ENCODE measurements around the gene SMIM38. TPM values are rescaled to one million over a fixed set of nuclear protein-coding genes. Genes with fewer than 3 reads are reported as not detected.

The SMIM38 gene
- total and polyA plus RNA-seq, 3 experiments from 2014 or later: 1.4 to 1.8 TPM; not detected in 1

DNA sequence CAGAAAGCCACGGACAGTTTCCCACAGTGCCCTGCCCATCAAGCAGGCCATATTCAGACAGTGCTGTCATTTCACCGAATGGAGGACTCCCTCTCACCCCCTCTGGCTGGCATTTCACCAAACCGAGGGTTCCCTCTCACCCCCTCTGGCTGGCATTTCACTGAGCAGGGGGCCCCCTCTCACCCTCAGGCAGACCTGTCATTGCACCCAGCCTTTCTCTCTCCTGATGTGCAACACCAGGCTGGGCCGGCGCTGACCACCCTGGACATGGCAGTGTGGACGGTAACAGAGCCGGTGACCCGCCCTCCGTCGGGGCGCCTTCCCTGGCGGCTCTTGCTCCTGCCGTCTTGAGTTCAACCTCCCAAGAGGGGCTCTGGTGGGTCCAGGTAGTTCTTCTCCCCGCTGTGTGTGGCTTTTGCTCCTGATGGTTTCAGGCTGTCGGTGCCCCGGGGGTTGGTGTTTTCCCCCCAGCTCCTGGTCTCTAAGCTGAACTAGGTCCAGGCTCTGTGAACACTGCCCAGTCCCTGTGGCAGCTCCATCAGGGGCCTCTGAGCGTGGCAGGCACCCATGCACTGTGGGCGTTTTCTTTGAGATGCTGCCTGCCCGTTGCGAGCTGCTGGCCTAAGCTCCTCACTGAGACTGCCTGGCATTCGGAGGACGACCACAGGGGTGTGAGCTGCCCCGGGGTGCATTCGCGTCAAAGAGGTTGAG, 46.9 kb downstream of the SMIM38 start:
- Mint-ChIP-seq H3K4me1 (no peaks in the 10 kb centered on the region), H3K4me3 (no peak overlapping the region), H3K27me3 (peaks cover 4 to 5% of the 10 kb centered on the region in 2 donors), H3K36me3 (no peaks in the 10 kb centered on the region), H3K27ac (no peak overlapping the region), H3K9me3 (no peaks in the 10 kb centered on the region)
- Histone ChIP-seq H3K36me3 (ENCODE audit: insufficient read depth, low read length) (no peaks in the 10 kb centered on the region), H3K4me1 (ENCODE audit: insufficient read depth, low read length) (no peaks in the 10 kb centered on the region), H3K9me3 (ENCODE audit: low read length) (no peaks in the 10 kb centered on the region), H3K27ac (ENCODE audit: low read depth, low read length) (no peak overlapping the region), H3K4me3 (ENCODE audit: low read length) (no peak overlapping the region), H3K27me3 (ENCODE audit: insufficient read depth, low read length, poor library complexity, severe bottlenecking) (no peaks in the 10 kb centered on the region)
- CTCF ChIA-PET: no interaction called here
- no peak for DNase-seq
- POLR2A ChIA-PET: no interaction called here

DNA sequence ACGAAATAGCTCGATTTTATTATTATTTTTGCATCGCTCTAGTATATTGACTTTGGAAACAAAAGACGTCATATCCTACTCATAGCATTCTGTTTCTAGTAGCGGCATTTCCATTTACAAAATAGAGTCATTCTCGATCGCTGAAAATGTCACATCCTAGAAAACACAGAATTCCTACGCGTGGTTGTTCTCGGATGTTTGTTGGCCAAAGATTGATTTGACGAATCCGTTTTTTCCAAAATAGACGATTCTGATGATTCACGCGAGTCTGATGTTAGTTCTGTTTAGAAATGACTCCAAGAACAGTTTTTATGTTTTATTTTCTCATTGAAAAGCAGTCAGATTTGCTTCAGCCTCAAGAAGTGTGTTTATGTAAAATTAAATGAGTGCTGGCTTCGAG, 47.6 kb downstream of the SMIM38 start:
- Histone ChIP-seq H3K4me1 (ENCODE audit: insufficient read depth, low read length) (no peaks in the 10 kb centered on the region), H3K27ac (ENCODE audit: low read depth, low read length) (no peak overlapping the region), H3K36me3 (ENCODE audit: insufficient read depth, low read length) (no peaks in the 10 kb centered on the region), H3K27me3 (ENCODE audit: insufficient read depth, low read length, poor library complexity, severe bottlenecking) (no peaks in the 10 kb centered on the region), H3K4me3 (ENCODE audit: low read length) (no peak overlapping the region), H3K9me3 (ENCODE audit: low read length) (no peaks in the 10 kb centered on the region)
- POLR2A ChIA-PET: no interaction called here
- no peak for DNase-seq
- H3K4me3 Mint-ChIP-seq: no peak overlapping the region
- H3K9me3 Mint-ChIP-seq: no peaks in the 10 kb centered on the region
- CTCF ChIA-PET: no interaction called here
- H3K27me3 Mint-ChIP-seq: peaks cover 5 to 7% of the 10 kb centered on the region in 2 donors
- H3K4me1 Mint-ChIP-seq: no peaks in the 10 kb centered on the region
- no peaks in the 10 kb centered on the region for H3K36me3 Mint-ChIP-seq
- H3K27ac Mint-ChIP-seq: no peak overlapping the region

DNA sequence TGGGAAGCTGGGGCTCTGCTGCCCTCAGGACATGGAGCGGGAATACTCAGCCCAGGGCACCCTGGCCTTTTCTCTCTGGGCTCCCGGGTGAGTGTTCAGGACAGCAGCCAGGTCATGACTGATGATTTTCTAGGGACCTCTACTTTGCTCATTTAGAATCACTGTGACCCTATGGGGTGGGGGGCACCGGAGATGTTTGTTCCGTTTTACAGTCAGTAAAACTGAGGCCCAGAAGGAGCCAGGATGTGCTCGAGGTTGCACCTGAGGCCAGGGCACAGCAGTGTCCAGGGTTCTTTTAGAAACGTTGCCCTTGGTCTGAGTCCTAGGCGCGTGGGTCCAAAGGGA, 48.1 kb downstream of the SMIM38 start:
- no peak overlapping the region for H3K4me3 Mint-ChIP-seq
- peaks cover 5 to 9% of the 10 kb centered on the region in 2 donors for H3K27me3 Mint-ChIP-seq
- H3K9me3 Mint-ChIP-seq: no peaks in the 10 kb centered on the region

DNA sequence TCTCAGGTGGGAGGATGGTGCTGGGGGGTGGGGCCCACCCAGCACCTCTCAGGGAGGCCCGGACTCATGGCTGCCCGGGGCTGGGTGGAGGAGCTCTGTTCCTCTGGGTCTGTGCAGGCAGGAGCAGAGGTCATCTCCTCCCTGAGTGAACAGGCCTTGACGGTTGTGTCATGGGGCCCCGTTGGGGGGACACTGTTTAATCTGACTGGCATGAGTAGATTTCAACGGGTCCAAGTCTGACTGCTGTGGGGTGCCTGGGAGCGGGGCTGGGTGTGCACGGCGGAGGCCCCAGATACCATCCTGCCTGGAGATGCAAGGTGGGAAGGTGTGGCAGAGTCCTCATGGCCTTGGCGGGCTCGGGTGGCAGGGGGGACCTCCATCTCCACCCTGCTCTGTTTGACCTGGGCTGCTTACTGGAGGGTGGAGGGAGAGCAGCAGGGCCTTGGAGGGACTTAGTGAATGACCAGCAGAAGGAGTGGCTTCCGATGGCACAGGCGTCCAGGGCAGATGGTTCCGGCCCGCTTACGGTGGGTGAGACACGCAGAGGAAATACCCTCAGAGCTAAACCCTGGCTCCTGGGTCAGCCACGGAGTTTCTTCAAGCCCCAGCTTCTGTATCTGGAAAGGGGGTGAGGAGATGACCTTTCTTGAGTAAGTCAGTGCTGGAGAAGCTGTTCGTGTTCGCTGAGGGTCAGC, 48.7 kb downstream of the SMIM38 start:
- Histone ChIP-seq H3K9me3 (ENCODE audit: low read length) (no peaks in the 10 kb centered on the region), H3K27me3 (ENCODE audit: insufficient read depth, low read length, poor library complexity, severe bottlenecking) (no peaks in the 10 kb centered on the region), H3K27ac (ENCODE audit: low read depth, low read length) (no peak overlapping the region), H3K4me1 (ENCODE audit: insufficient read depth, low read length) (no peaks in the 10 kb centered on the region), H3K4me3 (ENCODE audit: low read length) (no peak overlapping the region), H3K36me3 (ENCODE audit: insufficient read depth, low read length) (no peaks in the 10 kb centered on the region)
- DNase-seq: peak in 1 of 5 donors; percentile 35
- ChIA-PET CTCF (no interaction called here), POLR2A (no interaction called here)
- Mint-ChIP-seq H3K4me1 (no peaks in the 10 kb centered on the region), H3K4me3 (no peak overlapping the region), H3K9me3 (no peaks in the 10 kb centered on the region), H3K27me3 (peaks cover 4 to 9% of the 10 kb centered on the region in 2 donors), H3K27ac (no peak overlapping the region), H3K36me3 (no peaks in the 10 kb centered on the region)

More for the DNA sequence above, 48.1 kb downstream of the SMIM38 start:
- DNase-seq: peak in 1 of 5 donors; percentile 22
- no peak overlapping the region for H3K4me3 ChIP-seq (ENCODE audit: low read length)
- H3K27me3 ChIP-seq (ENCODE audit: insufficient read depth, low read length, poor library complexity, severe bottlenecking): no peaks in the 10 kb centered on the region
- ChIA-PET POLR2A (no interaction called here), CTCF (no interaction called here)
- Mint-ChIP-seq H3K27ac (no peak overlapping the region), H3K36me3 (no peaks in the 10 kb centered on the region), H3K4me1 (no peaks in the 10 kb centered on the region)
- H3K27ac ChIP-seq (ENCODE audit: low read depth, low read length): no peak overlapping the region
- H3K36me3 ChIP-seq (ENCODE audit: insufficient read depth, low read length): no peaks in the 10 kb centered on the region
- no peaks in the 10 kb centered on the region for H3K4me1 ChIP-seq (ENCODE audit: insufficient read depth, low read length)
- H3K9me3 ChIP-seq (ENCODE audit: low read length): no peaks in the 10 kb centered on the region

DNA sequence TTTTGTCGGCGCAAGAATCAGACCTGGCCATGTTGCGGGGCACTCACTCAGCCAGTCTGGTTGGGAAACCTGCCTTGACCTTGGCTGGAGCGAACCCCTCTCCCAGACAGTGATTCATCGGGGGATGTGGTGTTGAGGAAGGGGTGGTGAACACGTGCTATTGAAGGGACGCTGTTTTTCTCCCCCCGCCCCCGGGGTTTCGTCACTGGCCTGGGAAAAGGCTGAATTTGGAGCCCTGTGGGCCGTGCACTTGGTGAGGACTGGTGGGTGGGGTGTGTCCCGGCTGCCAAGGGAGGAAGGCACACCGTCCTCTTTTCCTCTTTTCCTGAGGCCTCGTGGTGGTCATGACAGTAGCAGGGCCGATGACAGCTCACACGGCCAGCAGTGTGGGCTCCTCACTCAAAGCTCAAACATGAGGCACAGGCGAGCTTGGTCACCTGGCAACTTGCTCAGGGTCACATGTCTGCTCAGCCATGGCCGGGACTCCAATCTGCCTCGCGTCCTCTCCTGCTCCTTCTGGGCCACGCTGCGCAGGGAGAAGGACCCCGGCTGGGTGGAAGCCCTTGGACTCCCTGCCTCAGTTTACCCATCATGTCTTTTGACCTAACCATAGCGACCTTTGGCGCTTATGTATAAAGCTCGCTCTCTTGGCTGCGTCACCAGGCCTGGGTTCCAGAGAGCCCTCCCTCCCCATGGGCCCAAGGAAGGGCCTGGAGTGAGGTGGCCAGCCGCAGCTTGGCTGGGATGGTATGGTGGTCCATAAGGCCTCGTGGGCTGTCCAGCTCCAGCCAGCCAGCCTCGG, 49.4 kb downstream of the SMIM38 start:
- peak in 1 of 5 donors; percentile 39 for DNase-seq
- no peaks in the 10 kb centered on the region for H3K36me3 Mint-ChIP-seq
- H3K27me3 ChIP-seq (ENCODE audit: insufficient read depth, low read length, poor library complexity, severe bottlenecking): no peaks in the 10 kb centered on the region

More for the DNA sequence above, 49.4 kb downstream of the SMIM38 start:
- no peak overlapping the region for H3K4me3 ChIP-seq (ENCODE audit: low read length)
- ChIA-PET POLR2A (no interaction called here), CTCF (no interaction called here)
- no peak overlapping the region for H3K27ac ChIP-seq (ENCODE audit: low read depth, low read length)
- H3K4me1 ChIP-seq (ENCODE audit: insufficient read depth, low read length): no peaks in the 10 kb centered on the region
- no peaks in the 10 kb centered on the region for H3K9me3 ChIP-seq (ENCODE audit: low read length)
- Mint-ChIP-seq H3K4me1 (no peaks in the 10 kb centered on the region), H3K27ac (no peak overlapping the region), H3K27me3 (peaks cover 7 to 13% of the 10 kb centered on the region in 2 donors), H3K4me3 (no peak overlapping the region), H3K9me3 (no peaks in the 10 kb centered on the region)
- no peaks in the 10 kb centered on the region for H3K36me3 ChIP-seq (ENCODE audit: insufficient read depth, low read length)

Other genes starting within 250 kb of the SMIM38 start
- not detected for gene MRGPRD, start 174.9 kb upstream of the SMIM38 start, total RNA-seq
- gene MRGPRD, start 174.9 kb upstream of the SMIM38 start, polyA plus RNA-seq: not detected
- not detected for gene MRGPRF, start 142.7 kb upstream of the SMIM38 start, total RNA-seq
- not detected for gene MRGPRF, start 142.7 kb upstream of the SMIM38 start, polyA plus RNA-seq
- gene TPCN2, start 107.0 kb upstream of the SMIM38 start, total RNA-seq: 10 to 100 TPM; 12.3 to 12.9 TPM
- 4.0 TPM for gene TPCN2, start 107.0 kb upstream of the SMIM38 start, polyA plus RNA-seq
- gene MYEOV, start 138.2 kb downstream of the SMIM38 start, total RNA-seq: under 1 TPM in 1 of 2 experiments, not detected in 1; 0.89 TPM
- not detected for gene MYEOV, start 138.2 kb downstream of the SMIM38 start, polyA plus RNA-seq